HAP-1 (cell line): ENCODE measurements around the gene ZC3H6.

Experiments
- DNase-seq, 2 experiments: peaks; one replicate each; pipeline ENCODE4 v3.0.0-alpha.2; 2016 to 2020; ENCODE audit warnings: low spot score in 2 of 2
- H3K27me3 ChIP-seq: fragments of 250-450 bp; sonication (Bioruptor Pico); 2 replicates; pipeline ENCODE4 v1.5.1; 2020; ENCODE audit warnings: low read depth, mild to moderate bottlenecking, moderate library complexity
- H3K36me3 ChIP-seq: fragments of 250-450 bp; sonication (Bioruptor Pico); replicated peaks from 2 replicates; pipeline ENCODE4 v1.5.1; 2020; ENCODE audit warnings: mild to moderate bottlenecking
- H3K4me1 ChIP-seq: fragments of 250-450 bp; sonication (Bioruptor Pico); 2 replicates; pipeline ENCODE4 v1.5.1; 2020; ENCODE audit warnings: mild to moderate bottlenecking
- H3K4me3 ChIP-seq: fragments of 250-450 bp; sonication (Bioruptor Pico); 2 replicates; pipeline ENCODE4 v1.5.1; 2020; ENCODE audit warnings: mild to moderate bottlenecking, moderate library complexity
- H3K9me3 ChIP-seq: fragments of 250-450 bp; sonication (Bioruptor Pico); 2 replicates; pipeline ENCODE4 v1.5.1; 2020; ENCODE audit warnings: mild to moderate bottlenecking, moderate library complexity
- in situ Hi-C: fragments of 300-500 bp; cut with MboI; formaldehyde crosslinking; loops from 3 replicates; pipeline ENCODE4 v1.14.3; 2020; ENCODE audit warnings: low sequenced_read_pairs, inconsistent platforms, mixed read lengths

Gene ZC3H6, protein sequence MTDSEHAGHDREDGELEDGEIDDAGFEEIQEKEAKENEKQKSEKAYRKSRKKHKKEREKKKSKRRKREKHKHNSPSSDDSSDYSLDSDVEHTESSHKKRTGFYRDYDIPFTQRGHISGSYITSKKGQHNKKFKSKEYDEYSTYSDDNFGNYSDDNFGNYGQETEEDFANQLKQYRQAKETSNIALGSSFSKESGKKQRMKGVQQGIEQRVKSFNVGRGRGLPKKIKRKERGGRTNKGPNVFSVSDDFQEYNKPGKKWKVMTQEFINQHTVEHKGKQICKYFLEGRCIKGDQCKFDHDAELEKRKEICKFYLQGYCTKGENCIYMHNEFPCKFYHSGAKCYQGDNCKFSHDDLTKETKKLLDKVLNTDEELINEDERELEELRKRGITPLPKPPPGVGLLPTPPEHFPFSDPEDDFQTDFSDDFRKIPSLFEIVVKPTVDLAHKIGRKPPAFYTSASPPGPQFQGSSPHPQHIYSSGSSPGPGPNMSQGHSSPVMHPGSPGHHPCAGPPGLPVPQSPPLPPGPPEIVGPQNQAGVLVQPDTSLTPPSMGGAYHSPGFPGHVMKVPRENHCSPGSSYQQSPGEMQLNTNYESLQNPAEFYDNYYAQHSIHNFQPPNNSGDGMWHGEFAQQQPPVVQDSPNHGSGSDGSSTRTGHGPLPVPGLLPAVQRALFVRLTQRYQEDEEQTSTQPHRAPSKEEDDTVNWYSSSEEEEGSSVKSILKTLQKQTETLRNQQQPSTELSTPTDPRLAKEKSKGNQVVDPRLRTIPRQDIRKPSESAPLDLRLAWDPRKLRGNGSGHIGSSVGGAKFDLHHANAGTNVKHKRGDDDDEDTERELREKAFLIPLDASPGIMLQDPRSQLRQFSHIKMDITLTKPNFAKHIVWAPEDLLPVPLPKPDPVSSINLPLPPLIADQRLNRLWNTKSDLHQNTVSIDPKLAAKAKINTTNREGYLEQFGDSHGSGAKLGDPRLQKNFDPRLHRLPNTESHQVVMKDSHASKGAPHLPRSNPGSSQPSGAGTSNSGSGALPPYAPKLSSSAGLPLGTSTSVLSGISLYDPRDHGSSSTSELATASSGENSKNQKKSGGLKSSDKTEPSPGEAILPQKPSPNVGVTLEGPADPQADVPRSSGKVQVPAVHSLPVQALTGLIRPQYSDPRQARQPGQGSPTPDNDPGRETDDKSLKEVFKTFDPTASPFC

DNA sequence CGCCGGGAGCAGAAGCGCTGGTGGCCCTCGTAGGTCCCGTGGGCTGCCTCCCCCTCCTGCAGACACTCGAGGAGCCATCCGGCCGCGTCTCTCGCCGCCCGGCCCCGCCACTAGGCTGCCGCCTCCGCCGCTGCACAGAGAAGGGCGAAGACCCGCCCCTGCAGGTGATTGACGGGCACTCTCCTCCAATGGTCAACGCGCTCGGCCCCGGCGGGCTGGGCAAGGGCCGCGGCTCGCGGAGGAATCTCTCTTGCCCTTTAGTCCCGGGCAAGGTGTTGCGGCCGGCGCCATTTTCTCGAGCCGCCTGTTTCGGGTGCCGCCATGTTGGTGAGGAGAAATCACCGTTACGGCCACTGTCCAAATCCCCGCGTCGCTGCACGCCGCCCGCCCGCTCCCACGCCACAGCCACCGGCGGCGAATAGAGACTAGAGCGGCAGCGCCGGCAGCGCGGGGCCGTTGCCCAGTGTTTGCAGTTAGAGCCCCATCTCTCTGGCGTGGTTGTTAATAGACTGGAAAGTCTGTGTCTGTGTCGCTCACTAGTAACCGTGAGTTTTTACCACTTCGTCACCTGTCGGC is at the start of gene ZC3H6:
ZC3H6 (plus strand) TSS at position 287 of the 576 bp plus-strand sequence. CDS start 398 bp downstream, outside the sequence.
- Histone ChIP-seq H3K4me3 (peak within 1 kb of the TSS; percentile 97), H3K9me3 (no peaks in the 10 kb centered on the region), H3K27me3 (no peaks in the 10 kb centered on the region), H3K36me3 (no peaks in the 10 kb centered on the region), H3K4me1 (peaks cover 15% of the 10 kb centered on the region)
- in situ Hi-C loops = no loop called here
- DNase-seq = peak; percentile 89 to 99

DNA sequence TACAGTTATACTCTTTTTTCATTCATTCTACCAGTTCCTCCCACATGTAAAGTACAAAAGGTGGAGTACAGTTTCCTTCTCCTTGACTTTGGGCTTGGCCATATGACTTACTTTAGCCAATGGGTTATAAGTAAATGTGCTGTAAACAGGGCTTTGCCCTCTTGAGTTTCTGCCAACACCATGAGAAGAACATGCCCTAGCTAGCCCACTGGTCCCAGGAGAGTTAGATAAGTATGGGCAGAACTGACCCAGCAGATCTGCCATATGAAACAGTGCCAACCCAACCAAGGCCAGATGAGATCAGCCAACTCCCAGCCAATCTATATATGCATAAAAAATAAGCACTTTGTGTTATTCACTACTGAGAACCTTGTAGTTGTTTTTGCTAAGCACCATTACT is 46.0 kb upstream of the ZC3H6 start:
- no peak for DNase-seq
- H3K36me3 ChIP-seq = peaks cover 4% of the 10 kb centered on the region; the same call in 1 of the 2 replicates
- in situ Hi-C loops = no loop called here

DNA sequence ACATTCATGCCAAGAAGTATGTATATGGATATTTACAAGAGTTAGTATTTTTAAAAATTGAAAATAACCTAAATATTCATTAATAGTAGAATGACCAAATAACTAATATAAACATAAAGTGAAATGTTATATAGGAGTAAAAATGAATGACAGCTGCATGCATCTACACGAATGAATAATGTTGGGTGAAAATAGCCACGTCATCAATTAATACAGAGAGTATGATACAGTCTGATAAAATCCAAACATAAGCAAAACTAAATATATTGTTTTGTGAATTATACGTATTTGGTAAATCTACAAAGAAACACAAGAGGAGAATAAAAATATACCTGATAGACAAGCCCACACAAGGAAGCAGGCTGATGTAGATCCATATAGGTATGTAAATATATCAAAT is 45.0 kb upstream of the ZC3H6 start:
- in situ Hi-C loops = no loop called here
- Histone ChIP-seq H3K4me3 (no peak overlapping the region), H3K36me3 (peaks cover under 1% of the 10 kb centered on the region; the same call in 1 of the 2 replicates), H3K27me3 (no peaks in the 10 kb centered on the region), H3K4me1 (no peaks in the 10 kb centered on the region), H3K9me3 (no peaks in the 10 kb centered on the region)
- no peak for DNase-seq

More for the DNA sequence above, 46.0 kb upstream of the ZC3H6 start:
- Histone ChIP-seq H3K4me1 (no peaks in the 10 kb centered on the region), H3K27me3 (no peaks in the 10 kb centered on the region), H3K9me3 (no peaks in the 10 kb centered on the region), H3K4me3 (no peak overlapping the region)

DNA sequence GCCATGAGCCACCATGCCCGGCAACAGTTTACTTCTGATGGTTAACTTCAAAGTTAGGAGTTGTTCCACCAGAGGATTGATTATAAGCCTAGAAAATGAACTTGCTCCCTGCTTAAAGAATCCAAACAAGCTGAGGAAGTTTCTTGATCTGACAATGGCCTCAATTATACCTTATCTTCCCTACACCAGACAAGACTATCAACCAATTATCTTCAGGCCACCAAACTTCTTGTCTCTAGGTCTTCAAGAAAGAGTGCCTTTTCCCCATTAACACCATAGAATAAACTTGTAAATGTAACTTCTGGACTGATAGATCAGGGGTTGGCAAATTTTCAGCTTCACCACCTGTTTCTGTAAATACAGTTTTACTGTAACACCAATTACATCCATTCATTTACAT is 35.5 kb upstream of the ZC3H6 start:
- in situ Hi-C loops = no loop called here
- peaks cover 17% of the 10 kb centered on the region for H3K36me3 ChIP-seq
- no peaks in the 10 kb centered on the region for H3K4me1 ChIP-seq
- DNase-seq = no peak
- H3K4me3 ChIP-seq = no peak overlapping the region
- no peaks in the 10 kb centered on the region for H3K9me3 ChIP-seq
- no peaks in the 10 kb centered on the region for H3K27me3 ChIP-seq

DNA sequence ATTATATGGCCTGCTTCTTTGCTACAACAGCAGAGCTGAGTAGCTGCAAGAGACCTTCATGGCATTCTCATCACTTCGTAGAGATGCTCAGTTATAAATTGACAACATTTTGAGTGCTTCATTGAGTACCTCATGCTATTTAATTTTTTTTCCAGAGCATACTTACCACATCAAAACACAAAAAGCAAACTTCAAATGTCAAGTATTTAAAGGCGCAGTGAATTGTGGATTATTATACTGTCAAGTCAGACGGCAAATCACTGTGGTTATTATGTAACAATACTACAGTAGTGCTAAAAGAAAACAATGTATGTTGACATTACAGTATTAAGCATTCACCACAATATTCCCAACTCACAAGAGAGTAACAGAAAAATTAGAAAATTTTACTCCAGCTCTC is 33.0 kb upstream of the ZC3H6 start:
- Histone ChIP-seq H3K9me3 (no peaks in the 10 kb centered on the region), H3K4me3 (no peak overlapping the region), H3K36me3 (peaks cover 28% of the 10 kb centered on the region), H3K4me1 (no peaks in the 10 kb centered on the region), H3K27me3 (no peaks in the 10 kb centered on the region)
- in situ Hi-C loops = no loop called here
- no peak for DNase-seq

DNA sequence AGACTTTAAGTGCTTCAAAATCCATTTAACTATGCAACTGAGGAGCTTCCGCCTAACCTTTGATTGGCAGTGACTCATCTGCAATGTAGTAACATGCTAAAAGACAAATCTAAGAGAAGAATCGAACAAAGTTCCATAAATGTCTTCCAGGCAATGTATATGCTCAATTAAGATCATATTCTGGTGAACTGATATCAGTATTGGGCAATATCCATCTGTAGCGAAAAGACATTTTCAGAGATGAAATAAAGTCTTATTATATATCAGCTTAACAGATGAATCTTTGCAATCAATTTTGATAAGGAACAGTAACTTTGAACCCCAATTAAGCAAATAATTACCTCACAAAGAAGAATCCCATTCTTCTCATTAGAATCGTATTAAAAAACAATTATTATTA is 32.2 kb upstream of the ZC3H6 start:
- no peak for DNase-seq
- in situ Hi-C loops = no loop called here
- Histone ChIP-seq H3K36me3 (peaks cover 26% of the 10 kb centered on the region), H3K27me3 (no peaks in the 10 kb centered on the region), H3K4me1 (no peaks in the 10 kb centered on the region), H3K4me3 (no peak overlapping the region), H3K9me3 (no peaks in the 10 kb centered on the region)

DNA sequence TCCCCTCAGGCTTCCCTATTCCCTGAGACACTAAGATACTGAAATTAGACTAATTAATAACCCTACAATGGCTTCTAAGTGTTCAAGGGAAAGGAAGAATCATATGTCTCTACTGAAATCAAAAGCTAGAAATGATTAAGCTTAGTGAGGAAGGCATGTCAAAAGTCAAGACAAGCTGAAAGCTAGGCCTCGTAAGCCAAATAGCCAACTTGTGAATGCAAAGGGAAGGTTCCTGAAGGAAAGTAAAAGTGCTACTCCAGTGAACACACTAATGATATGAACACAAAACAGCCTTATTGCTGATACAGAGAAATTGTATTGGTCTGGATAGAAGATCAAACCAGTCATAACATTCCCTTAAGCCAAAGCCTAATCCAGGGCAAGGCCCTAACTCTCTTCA is 30.5 kb upstream of the ZC3H6 start:
- Histone ChIP-seq H3K27me3 (no peaks in the 10 kb centered on the region), H3K4me1 (no peaks in the 10 kb centered on the region)
- in situ Hi-C loops = no loop called here

DNA sequence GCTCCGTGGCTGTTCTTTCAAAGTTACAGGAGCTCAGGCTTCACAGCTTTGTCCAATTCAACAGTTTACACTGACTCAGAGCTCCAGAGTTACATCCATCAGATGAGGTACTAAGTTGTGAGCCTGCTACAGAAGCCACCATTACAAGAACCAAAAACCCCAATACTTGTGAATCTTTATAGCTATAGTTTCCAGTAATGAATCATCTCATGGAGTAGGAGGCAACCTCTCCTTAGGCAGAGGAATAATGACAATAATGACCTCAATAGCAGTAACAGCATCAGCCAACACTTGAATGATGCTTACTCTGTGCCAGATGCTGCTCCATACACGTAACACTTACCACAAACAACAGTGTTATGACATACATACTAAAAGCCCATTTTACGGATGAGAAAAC is 24.1 kb upstream of the ZC3H6 start:
- in situ Hi-C loops = loop anchor here (25.0 kb wide), 1 partner anchor 364 kb away; the partner anchor contains the start of genes ANAPC1 and MERTK
- DNase-seq = no peak
- peaks cover 22% of the 10 kb centered on the region for H3K36me3 ChIP-seq

More for the DNA sequence above, 30.5 kb upstream of the ZC3H6 start:
- Histone ChIP-seq H3K9me3 (no peaks in the 10 kb centered on the region), H3K36me3 (peaks cover 31% of the 10 kb centered on the region), H3K4me3 (no peak overlapping the region)
- no peak for DNase-seq

DNA sequence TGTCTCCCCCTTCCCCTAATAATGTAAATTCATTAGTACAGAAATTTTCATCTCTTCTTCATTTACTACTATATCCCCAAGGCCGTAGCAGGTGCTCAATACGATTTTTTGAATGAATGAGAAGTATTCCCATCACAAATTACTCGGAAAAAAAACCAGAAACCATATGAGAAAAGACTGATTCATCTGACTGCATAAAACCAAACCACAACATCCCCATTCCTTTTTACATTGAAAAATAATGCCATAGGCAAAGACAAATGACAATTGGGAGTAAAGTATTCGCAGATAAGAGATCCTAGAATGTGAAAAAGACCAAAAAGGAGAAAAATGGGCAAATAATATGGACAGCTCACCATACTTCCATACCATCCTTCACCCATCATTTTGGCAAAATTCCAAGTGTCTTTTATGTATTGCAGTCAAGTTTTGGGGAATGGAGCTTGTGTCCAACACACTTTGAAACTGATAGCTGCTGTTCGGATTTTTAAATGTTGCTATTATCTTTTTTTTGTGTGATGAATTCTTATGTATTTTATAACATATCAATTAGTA is 22.1 kb upstream of the ZC3H6 start:
- peaks cover 14% of the 10 kb centered on the region for H3K4me1 ChIP-seq
- H3K27me3 ChIP-seq = no peaks in the 10 kb centered on the region
- no peak overlapping the region for H3K4me3 ChIP-seq
- in situ Hi-C loops = loop anchor here (25.0 kb wide), 1 partner anchor 366 kb away; the partner anchor contains the start of genes ANAPC1 and MERTK
- no peaks in the 10 kb centered on the region for H3K9me3 ChIP-seq
- no peak for DNase-seq
- peaks cover 11% of the 10 kb centered on the region for H3K36me3 ChIP-seq

More for the DNA sequence above, 24.1 kb upstream of the ZC3H6 start:
- Histone ChIP-seq H3K27me3 (no peaks in the 10 kb centered on the region), H3K9me3 (no peaks in the 10 kb centered on the region), H3K4me1 (peaks cover 14% of the 10 kb centered on the region), H3K4me3 (no peak overlapping the region)

DNA sequence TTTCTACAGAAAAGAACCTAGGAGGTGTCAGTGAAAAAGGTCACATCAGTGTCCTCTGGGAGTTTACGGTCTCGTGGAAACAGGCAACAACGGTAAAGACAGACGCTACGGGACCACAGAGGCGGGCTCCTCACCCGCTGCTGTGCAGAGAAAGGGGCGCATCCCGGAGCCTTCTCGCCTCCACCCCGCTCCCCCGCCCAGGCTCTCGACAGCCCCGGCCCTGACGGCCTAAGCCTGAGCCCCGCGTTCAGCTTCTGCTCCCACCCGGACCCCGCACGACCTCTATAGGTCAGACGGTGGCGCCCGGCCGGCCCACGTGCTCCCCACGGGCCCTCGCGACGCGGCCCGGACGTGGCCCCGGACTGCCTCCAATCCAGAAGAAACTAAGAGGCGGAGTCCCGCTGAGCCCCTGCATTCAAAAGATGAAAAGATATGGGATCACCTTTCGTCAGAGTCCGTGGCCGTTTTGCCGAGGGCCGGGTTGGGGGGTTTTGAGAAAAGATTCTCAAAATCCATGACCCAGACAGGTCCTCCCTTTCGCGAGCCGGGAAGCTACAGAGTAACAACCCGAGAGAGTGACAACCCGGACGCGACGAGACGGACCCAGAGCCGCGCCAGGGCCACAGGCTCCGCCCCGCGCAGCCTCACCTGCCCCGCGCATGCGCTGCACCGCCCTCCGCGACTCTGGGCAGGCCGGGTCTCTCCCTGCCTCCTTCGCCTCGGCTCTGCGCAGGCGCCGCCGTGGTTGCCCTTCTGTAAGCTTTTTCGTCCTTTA is 20.7 kb upstream of the ZC3H6 start, which contains the start of gene ZC3H8:
ZC3H8 (minus strand) TSS at position 577 of the 775 bp plus-strand sequence; CDS start at position 516, 61 bp downstream.
- no peaks in the 10 kb centered on the region for H3K9me3 ChIP-seq
- H3K36me3 ChIP-seq = peaks cover 5% of the 10 kb centered on the region
- in situ Hi-C loops = loop anchor here (25.0 kb wide), 1 partner anchor 367 kb away; the partner anchor contains the start of genes ANAPC1 and MERTK
- peaks cover 18% of the 10 kb centered on the region for H3K4me1 ChIP-seq
- H3K4me3 ChIP-seq = peak within 1 kb of the TSS; percentile 65
- no peaks in the 10 kb centered on the region for H3K27me3 ChIP-seq
- DNase-seq = peak; percentile 88 to 95

DNA sequence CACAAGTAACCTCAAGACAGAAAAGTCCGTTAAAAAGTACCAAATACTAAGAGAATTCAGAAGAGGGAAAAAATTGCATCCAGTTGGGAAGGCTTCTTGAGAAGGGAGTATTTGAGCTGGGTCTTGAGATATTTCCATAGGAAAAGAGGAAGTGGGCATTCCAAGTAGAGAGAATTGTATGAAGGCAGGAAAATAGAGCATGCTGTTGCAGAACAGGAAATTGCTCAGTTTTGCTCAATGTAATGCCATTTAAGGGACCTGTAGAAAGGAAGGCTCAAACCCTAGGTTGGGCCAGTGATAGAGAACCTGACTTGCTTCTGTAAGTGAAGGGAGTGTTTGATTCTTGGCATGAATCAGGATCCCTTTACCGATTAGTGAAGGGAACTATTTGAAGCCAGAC is 19.5 kb upstream of the ZC3H6 start:
- no peak overlapping the region for H3K4me3 ChIP-seq
- H3K36me3 ChIP-seq = no peaks in the 10 kb centered on the region
- no peak for DNase-seq
- in situ Hi-C loops = loop anchor here (25.0 kb wide), 1 partner anchor 369 kb away; the partner anchor contains the start of genes ANAPC1 and MERTK
- no peaks in the 10 kb centered on the region for H3K9me3 ChIP-seq
- H3K4me1 ChIP-seq = peaks cover 19% of the 10 kb centered on the region
- H3K27me3 ChIP-seq = no peaks in the 10 kb centered on the region

DNA sequence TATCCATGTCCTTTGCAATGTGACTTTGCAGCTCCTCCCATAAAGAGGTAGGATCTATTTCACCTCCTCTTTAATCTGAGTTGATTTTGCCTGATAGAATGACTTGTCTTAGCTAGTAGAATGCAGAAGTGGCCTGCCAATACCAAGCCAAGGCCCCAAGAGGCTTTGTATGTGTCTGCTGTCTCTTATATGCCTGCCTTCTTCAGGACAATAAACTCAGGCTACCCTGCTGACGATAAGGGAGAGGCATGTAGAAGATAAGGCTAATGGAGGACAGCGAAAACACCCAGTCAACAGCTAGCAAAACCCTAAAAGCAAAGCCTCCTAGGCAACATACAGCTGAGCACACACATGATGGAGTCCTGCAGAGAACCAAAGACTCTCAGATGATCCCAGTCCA is 18.7 kb upstream of the ZC3H6 start:
- Histone ChIP-seq H3K4me3 (no peak overlapping the region), H3K27me3 (no peaks in the 10 kb centered on the region), H3K9me3 (no peaks in the 10 kb centered on the region), H3K4me1 (peaks cover 19% of the 10 kb centered on the region), H3K36me3 (no peaks in the 10 kb centered on the region)
- DNase-seq = no peak
- in situ Hi-C loops = loop anchor here (25.0 kb wide), 1 partner anchor 369 kb away; the partner anchor contains the start of genes ANAPC1 and MERTK
